HG03575 (cell line): ENCODE results near the gene ATAD1.

Source experiments
- ATAC-seq: cut with Tn5 transposase; IDR thresholded peaks from one replicate; pipeline ENCODE4 v1.9.1; 2021; ENCODE audit not compliant: unreplicated experiment, insufficient number of reproducible peaks, low FRiP score; ENCODE audit errors: extremely low read depth

The ATAD1 gene

GRCh38 chr10:87734987-87735827 lies 82.8 kb downstream of the ATAD1 start:
- no peak for ATAC-seq

- ATAC-seq = no peak
These were observed 84.9 kb downstream of the ATAD1 start for GRCh38 chr10:87733081-87733480.

- ATAC-seq = no peak
These were observed 88.1 kb downstream of the ATAD1 start for GRCh38 chr10:87729940-87730339.

GRCh38 chr10:87724789-87725188 lies 93.2 kb downstream of the ATAD1 start:
- ATAC-seq = no peak

- no peak for ATAC-seq
These were observed 94.5 kb downstream of the ATAD1 start for GRCh38 chr10:87723500-87723899.

- ATAC-seq = no peak
These were observed 95.3 kb downstream of the ATAD1 start for GRCh38 chr10:87722716-87723115.

GRCh38 chr10:87721781-87722180 lies 96.2 kb downstream of the ATAD1 start:
- ATAC-seq = no peak

- no peak for ATAC-seq
These were observed 97.4 kb downstream of the ATAD1 start for GRCh38 chr10:87720665-87721064.

- no peak for ATAC-seq
These were observed 101.7 kb downstream of the ATAD1 start for GRCh38 chr10:87716348-87716670.

- no peak for ATAC-seq
These were observed 102.3 kb downstream of the ATAD1 start for GRCh38 chr10:87715552-87716347.

GRCh38 chr10:87713707-87714106 lies 104.3 kb downstream of the ATAD1 start:
- ATAC-seq = no peak

- no peak for ATAC-seq
These were observed 105.0 kb downstream of the ATAD1 start for GRCh38 chr10:87712913-87713616.

- ATAC-seq = no peak
These were observed 110.8 kb downstream of the ATAD1 start for GRCh38 chr10:87707254-87707653.

- no peak for ATAC-seq
These were observed 111.3 kb downstream of the ATAD1 start for GRCh38 chr10:87706731-87707130.

- no peak for ATAC-seq
These were observed 112.7 kb downstream of the ATAD1 start for GRCh38 chr10:87705339-87705738.

GRCh38 chr10:87703771-87704170 lies 114.3 kb downstream of the ATAD1 start:
- no peak for ATAC-seq

- no peak for ATAC-seq
These were observed 115.1 kb downstream of the ATAD1 start for GRCh38 chr10:87702973-87703294.

GRCh38 chr10:87702260-87702972 lies 115.6 kb downstream of the ATAD1 start:
- no peak for ATAC-seq
